H9 (cell line): ENCODE measurements around the gene BRS3. TPM values are rescaled to one million over a fixed set of nuclear protein-coding genes. Genes with fewer than 3 reads are reported as not detected.

Experiments
- DNase-seq: peaks from one replicate; pipeline ENCODE4 v3.0.0-alpha.2; 2017
- H2AFZ ChIP-seq: one replicate; pipeline ENCODE4 v1.6.1; 2013; ENCODE audit warnings: mild to moderate bottlenecking, low read length, control low read depth, moderate library complexity
- H2AK5ac ChIP-seq: 2 replicates; pipeline ENCODE4 v1.6.1; 2013; ENCODE audit warnings: low read length, control low read depth, mixed read lengths; ENCODE audit not compliant: insufficient read length
- H2BK120ac ChIP-seq: one replicate; pipeline ENCODE4 v1.6.1; 2013; ENCODE audit warnings: low read depth, mild to moderate bottlenecking, low read length, control low read depth, inconsistent platforms; ENCODE audit not compliant: poor library complexity, severe bottlenecking
- H2BK12ac ChIP-seq: 2 replicates; pipeline ENCODE4 v1.6.1; 2013; ENCODE audit warnings: low read length, control low read depth, mixed read lengths, low read depth; ENCODE audit not compliant: insufficient read length
- H2BK15ac ChIP-seq: 2 replicates; pipeline ENCODE4 v1.6.1; 2013; ENCODE audit warnings: low read depth, low read length, control low read depth
- H2BK20ac ChIP-seq: one replicate; pipeline ENCODE4 v1.6.1; 2013; ENCODE audit warnings: low read depth, mild to moderate bottlenecking, low read length, control low read depth, inconsistent platforms; ENCODE audit not compliant: poor library complexity, severe bottlenecking
- H2BK5ac ChIP-seq: 2 replicates; pipeline ENCODE4 v1.6.1; 2013; ENCODE audit warnings: low read length, control low read depth, mixed read lengths; ENCODE audit not compliant: insufficient read length
- H3K14ac ChIP-seq: 2 replicates; pipeline ENCODE4 v1.6.1; 2013; ENCODE audit warnings: low read length, control low read depth; ENCODE audit not compliant: insufficient read depth
- H3K18ac ChIP-seq: 2 replicates; pipeline ENCODE4 v1.6.1; 2013; ENCODE audit warnings: low read depth, mild to moderate bottlenecking, mixed read lengths, low read length, control low read depth; ENCODE audit not compliant: insufficient read length
- H3K23ac ChIP-seq: 2 replicates; pipeline ENCODE4 v1.6.1; 2013; ENCODE audit warnings: low read length, control low read depth, mixed read lengths, low read depth; ENCODE audit not compliant: insufficient read length
- H3K23me2 ChIP-seq: 2 replicates; pipeline ENCODE4 v1.6.1; 2013; ENCODE audit warnings: low read depth, mild to moderate bottlenecking, mixed read lengths, low read length, control low read depth; ENCODE audit not compliant: insufficient read length, poor library complexity, severe bottlenecking
- H3K27ac ChIP-seq: 2 replicates; pipeline ENCODE4 v1.5.1; 2013; ENCODE audit warnings: low read length, control low read depth, mixed read lengths, low read depth; ENCODE audit not compliant: insufficient read length
- H3K27me3 ChIP-seq: 2 replicates; pipeline ENCODE4 v1.6.1; 2013; ENCODE audit warnings: low read length, control low read depth, inconsistent platforms; ENCODE audit not compliant: insufficient read depth
- H3K4ac ChIP-seq: 2 replicates; pipeline ENCODE4 v1.6.1; 2013; ENCODE audit warnings: low read depth, mild to moderate bottlenecking, control low read depth, inconsistent platforms, low read length, moderate library complexity
- H3K4me1 ChIP-seq: 2 replicates; pipeline ENCODE4 v1.6.1; 2013; ENCODE audit warnings: low read length, control low read depth, inconsistent platforms; ENCODE audit not compliant: insufficient read depth
- H3K4me2 ChIP-seq: 2 replicates; pipeline ENCODE4 v1.6.1; 2013; ENCODE audit warnings: low read length, control low read depth, mixed read lengths; ENCODE audit not compliant: insufficient read length, insufficient read depth
- H3K56ac ChIP-seq: 2 replicates; pipeline ENCODE4 v1.6.1; 2013; ENCODE audit warnings: low read depth, mild to moderate bottlenecking, mixed read lengths, low read length, control low read depth; ENCODE audit not compliant: insufficient read length
- H3K79me1 ChIP-seq: 2 replicates; pipeline ENCODE4 v1.6.1; 2013; ENCODE audit warnings: low read depth, mild to moderate bottlenecking, moderate library complexity, low read length, control low read depth, inconsistent platforms; ENCODE audit not compliant: insufficient read depth, poor library complexity, severe bottlenecking
- H3K79me2 ChIP-seq: 2 replicates; pipeline ENCODE4 v1.6.1; 2013; ENCODE audit warnings: low read length, control low read depth, inconsistent platforms; ENCODE audit not compliant: insufficient read depth
- H3K9ac ChIP-seq: 2 replicates; pipeline ENCODE4 v1.6.1; 2013; ENCODE audit warnings: low read length, control low read depth, mixed read lengths; ENCODE audit not compliant: insufficient read length; ENCODE audit errors: extremely low read depth
- H3K9me3 ChIP-seq: one replicate; pipeline ENCODE4 v1.6.1; 2013; ENCODE audit warnings: low read depth, low read length, inconsistent platforms; ENCODE audit not compliant: control insufficient read depth
- H3T11ph ChIP-seq: one replicate; pipeline ENCODE4 v1.6.1; 2013; ENCODE audit warnings: mild to moderate bottlenecking, low read length, control low read depth, inconsistent platforms
- H4K20me1 ChIP-seq: one replicate; pipeline ENCODE4 v1.6.1; 2013; ENCODE audit not compliant: control insufficient read depth, insufficient read length, insufficient read depth
- H4K5ac ChIP-seq: 2 replicates; pipeline ENCODE4 v1.6.1; 2013; ENCODE audit warnings: low read depth, mild to moderate bottlenecking, mixed read lengths, low read length, control low read depth; ENCODE audit not compliant: insufficient read length
- H4K8ac ChIP-seq: replicated peaks from 2 replicates; pipeline ENCODE4 v1.6.1; 2013; ENCODE audit warnings: low read length, control low read depth, mixed read lengths, low read depth; ENCODE audit not compliant: insufficient read length
- H4K91ac ChIP-seq: 2 replicates; pipeline ENCODE4 v1.6.1; 2013; ENCODE audit warnings: low read depth, mild to moderate bottlenecking, moderate library complexity, mixed read lengths, low read length, control low read depth; ENCODE audit not compliant: insufficient read length
- H3K27ac Mint-ChIP-seq, 3 experiments: 2 replicates in 2 of 3; 3 replicates in 1 of 3; pipeline ENCODE4 v1.8.0; 2020 to 2021; ENCODE audit warnings: mixed read lengths in 3 of 3, mild to moderate bottlenecking in 1 of 3, moderate library complexity in 1 of 3
- H3K27me3 Mint-ChIP-seq: 2 replicates; pipeline ENCODE4 v1.8.0; 2021; ENCODE audit warnings: low read depth, mild to moderate bottlenecking, moderate library complexity, mixed read lengths
- H3K36me3 Mint-ChIP-seq, 3 experiments: 2 replicates in 2 of 3; 3 replicates in 1 of 3; pipeline ENCODE4 v1.8.0; 2020 to 2021; ENCODE audit warnings: low read depth in 3 of 3, mixed read lengths in 3 of 3; ENCODE audit not compliant: insufficient read depth in 1 of 3
- H3K4me1 Mint-ChIP-seq, 2 experiments: 2 replicates each; pipeline ENCODE4 v1.8.0; 2020; ENCODE audit warnings: mixed read lengths in 2 of 2
- H3K4me3 Mint-ChIP-seq, 2 experiments: 2 replicates in 1 of 2; 3 replicates in 1 of 2; pipeline ENCODE4 v1.8.0; 2020 to 2021; ENCODE audit warnings: mild to moderate bottlenecking in 2 of 2, mixed read lengths in 2 of 2, moderate library complexity in 1 of 2
- H3K9me3 Mint-ChIP-seq, 2 experiments: 2 replicates in 1 of 2; 3 replicates in 1 of 2; pipeline ENCODE4 v1.8.0; 2020; ENCODE audit warnings: mild to moderate bottlenecking in 2 of 2, mixed read lengths in 2 of 2, moderate library complexity in 1 of 2
- CTCF ChIP-seq: fragments of 200-600 bp; sonication (generic); conservative IDR thresholded peaks from 3 replicates; pipeline ENCODE4 v1.8.0; 2021; ENCODE audit warnings: antibody characterized with exemption, mild to moderate bottlenecking
- WGBS: extraction: QIAGEN DNeasy Blood & Tissue Kit; methylation state at CpG from one replicate; pipeline ENCODE4 v1.1.7; 2013; ENCODE audit warnings: missing lambda C conversion rate, low lambda C conversion rate, mixed read lengths; ENCODE audit not compliant: insufficient read length; ENCODE audit errors: extremely low coverage; 5-methylcytosine and 5-hydroxymethylcytosine counted together
- total RNA-seq: library from RNA; stranded (reverse); gene quantifications from 2 replicates; pipeline ENCODE4 v1.2.1, GENCODE V29; 2021

Gene BRS3
- total RNA-seq, 1 experiment from 2014 or later, result not detected

- H4K91ac ChIP-seq, result no peak overlapping the region
- no peak overlapping the region for H2BK20ac ChIP-seq
- no peak for DNase-seq
- H3K18ac ChIP-seq, result no peak overlapping the region
- peaks cover 4% of the 10 kb centered on the region for H3K27me3 Mint-ChIP-seq
- H2BK120ac ChIP-seq, result no peak overlapping the region
- H3K9me3 ChIP-seq, result peaks cover 62% of the 10 kb centered on the region
- no peak overlapping the region for H2AFZ ChIP-seq
- no peak overlapping the region for H3T11ph ChIP-seq
- no peaks in the 10 kb centered on the region for H3K79me2 ChIP-seq
- no peaks in the 10 kb centered on the region for H4K20me1 ChIP-seq
- H3K4ac ChIP-seq, result no peak overlapping the region
- H3K9me3 Mint-ChIP-seq, result peaks cover 58 to 73% of the 10 kb centered on the region in 2 experiments
- H2BK12ac ChIP-seq, result no peak overlapping the region
- H3K14ac ChIP-seq, result no peak overlapping the region
- H3K23me2 ChIP-seq, result no peaks in the 10 kb centered on the region
- H3K27ac ChIP-seq, result no peak overlapping the region
- H3K79me1 ChIP-seq, result no peaks in the 10 kb centered on the region
- TF ChIP-seq CTCF, result no peak
- no peak overlapping the region for H3K27ac Mint-ChIP-seq
- no peak overlapping the region for H4K5ac ChIP-seq
- H3K4me3 Mint-ChIP-seq, result no peak overlapping the region
- no peak overlapping the region for H2BK15ac ChIP-seq
- WGBS, result no CpG with 5 or more reads among the region's 2 CpGs
- no peak overlapping the region for H4K8ac ChIP-seq
- H3K27me3 ChIP-seq, result no peaks in the 10 kb centered on the region
- no peak overlapping the region for H3K9ac ChIP-seq
- H2BK5ac ChIP-seq, result no peak overlapping the region
- H3K4me2 ChIP-seq, result no peak overlapping the region
- H3K4me1 Mint-ChIP-seq, result no peaks in the 10 kb centered on the region
- peaks cover 0 to 1% (median 0%) of the 10 kb centered on the region in 3 experiments; a peak in 1 of 7 replicates for H3K36me3 Mint-ChIP-seq
- no peaks in the 10 kb centered on the region for H3K4me1 ChIP-seq
- H3K23ac ChIP-seq, result no peak overlapping the region
- no peak overlapping the region for H3K56ac ChIP-seq
- no peak overlapping the region for H2AK5ac ChIP-seq
Observed at GRCh38 chrX:136477026-136477425, 10.7 kb upstream of the BRS3 start.
